GM21619 (cell line): ENCODE data around the gene NEIL1.
"Not testable (repeated sequence)": the region's sequence is repeated elsewhere in the genome, so short reads cannot be mapped to it uniquely, and the experiment has no call there.

Source experiments
- ATAC-seq: cut with Tn5 transposase; IDR thresholded peaks from one replicate; pipeline ENCODE4 v1.9.1; 2021; ENCODE audit not compliant: unreplicated experiment

NEIL1 gene

GRCh38 chr15:75371486-75371885 is 24.6 kb downstream of the NEIL1 start:
- ATAC-seq = no peak

- no peak for ATAC-seq
Measured at GRCh38 chr15:75371901-75372688, 25.3 kb downstream of the NEIL1 start.

GRCh38 chr15:75380773-75381172 is 33.9 kb downstream of the NEIL1 start:
- no peak for ATAC-seq

GRCh38 chr15:75383986-75384385 is 37.1 kb downstream of the NEIL1 start:
- not testable (repeated sequence) for ATAC-seq

- no peak for ATAC-seq
Measured at GRCh38 chr15:75389791-75390382, 43.0 kb downstream of the NEIL1 start.

- ATAC-seq = no peak
Measured at GRCh38 chr15:75397494-75397893, 50.7 kb downstream of the NEIL1 start.

- ATAC-seq = no peak
Measured at GRCh38 chr15:75403892-75404291, 57.1 kb downstream of the NEIL1 start.
